Regular cardiac myocyte (primary cell): ENCODE data around the gene FAM98B. TPM values are rescaled to one million over a fixed set of nuclear protein-coding genes. Genes with fewer than 3 reads are reported as not detected.

Experiments
- total RNA-seq: library from RNA; depleted of rRNA; stranded (reverse); fragments of >200 nt; gene quantifications from 2 replicates; pipeline ENCODE4 v1.2.3, GENCODE V29; 2014

The FAM98B gene
- 5.4 and 6.8 TPM in 2 replicates for total RNA-seq

DNA sequence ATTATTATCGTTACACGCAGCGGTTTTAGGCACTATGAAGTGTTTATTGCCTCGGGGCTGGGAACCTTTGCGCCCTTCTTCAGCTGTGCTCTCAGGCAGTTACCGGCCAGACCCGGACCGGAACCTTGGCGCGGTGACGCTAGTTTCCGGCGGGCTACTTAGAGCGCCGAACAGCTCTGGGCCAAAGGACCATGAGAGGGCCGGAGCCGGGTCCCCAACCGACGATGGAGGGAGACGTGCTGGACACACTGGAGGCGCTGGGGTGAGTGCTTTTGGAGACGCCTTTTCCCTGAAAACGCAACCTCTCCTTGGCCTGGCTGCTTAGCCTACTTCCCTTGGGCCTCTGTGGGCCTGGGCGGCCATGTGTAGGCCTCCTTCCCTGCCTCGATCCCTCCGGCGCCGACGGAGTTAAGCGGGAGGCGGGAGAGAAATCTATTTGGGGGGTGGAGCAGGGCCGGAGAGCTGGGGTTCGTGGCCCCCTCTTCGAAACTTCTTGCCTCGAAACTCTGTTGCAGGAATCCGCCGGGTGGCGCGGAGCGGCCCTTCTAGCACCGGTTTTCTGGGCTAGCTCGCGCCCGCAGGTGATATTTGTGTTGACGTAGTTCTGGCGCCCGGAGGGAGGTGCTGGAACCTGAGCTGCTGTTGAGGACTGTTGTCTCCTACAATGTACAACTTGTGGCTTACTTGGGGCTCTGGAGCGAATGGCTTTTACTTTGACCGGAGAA, at the start of gene FAM98B:
Gene FAM98B, plus strand, starts transcription at position 157 of the 725 bp plus-strand sequence. Its CDS starts 35 bp downstream, at position 192.

Other genes starting within 250 kb of the FAM98B start
- gene SPRED1, start 201.3 kb upstream of the FAM98B start, total RNA-seq: 58.6 and 80.3 TPM in 2 replicates
- 0.77 and 6.2 TPM in 2 replicates for gene RASGRP1, start 110.7 kb downstream of the FAM98B start, total RNA-seq